Germinal center (tissue), 1 donor: ENCODE data around the gene GBE1.
"Not testable (repeated sequence)": the region's sequence is repeated elsewhere in the genome, so short reads cannot be mapped to it uniquely, and the experiment has no call there.

Source experiments
- DNase-seq: peaks from one replicate; pipeline ENCODE4 v3.0.0; 2012; ENCODE audit warnings: mixed read lengths, low spot score

Gene GBE1

DNA sequence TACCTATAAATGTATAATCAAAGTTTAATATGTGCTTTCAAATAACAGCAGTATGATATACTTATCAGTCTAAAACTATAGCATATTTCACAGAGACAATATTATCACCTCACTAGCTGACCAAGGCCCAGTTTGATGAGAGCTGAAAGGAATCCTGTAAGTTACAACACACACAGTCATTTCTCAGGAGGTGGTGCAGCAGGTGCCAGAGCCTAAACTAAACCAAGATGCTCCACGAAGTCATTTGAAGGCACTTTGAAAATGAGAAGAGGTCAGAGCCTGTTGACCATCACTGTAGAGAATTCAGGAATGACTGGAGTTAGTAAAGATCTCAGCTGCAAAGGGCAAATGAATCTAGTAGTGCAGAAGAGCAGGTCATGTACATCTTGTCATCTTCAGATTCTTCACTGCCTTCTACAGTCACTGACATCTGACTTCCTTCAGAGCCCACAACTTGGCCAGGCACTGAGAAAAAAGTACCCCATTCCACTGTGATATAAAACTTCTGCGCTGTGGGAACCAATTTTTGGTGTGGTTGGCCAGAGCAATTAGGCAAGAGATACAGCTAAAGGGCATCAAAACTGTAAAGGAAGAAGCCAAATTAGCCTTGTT lies 7.9 kb downstream of the GBE1 start:
- no peak for DNase-seq

DNA sequence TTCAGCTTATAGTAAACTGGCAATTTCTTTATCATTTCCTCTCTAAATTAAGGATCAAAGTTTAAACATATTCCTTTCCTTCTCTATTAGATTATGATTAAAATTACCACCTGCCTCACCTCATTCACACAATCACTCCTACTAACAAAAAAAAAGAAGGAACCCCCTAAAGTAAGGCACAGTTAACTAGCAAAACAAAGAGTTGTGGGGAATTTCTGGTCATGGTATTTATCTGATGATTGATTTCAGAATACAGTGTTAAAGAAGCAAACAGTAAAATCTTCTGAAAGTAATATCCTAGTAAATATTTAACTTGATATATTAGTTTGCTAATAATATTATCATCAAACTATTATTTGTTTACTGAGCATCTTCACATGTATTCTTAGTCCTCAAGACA lies 8.8 kb downstream of the GBE1 start:
- no peak for DNase-seq

DNA sequence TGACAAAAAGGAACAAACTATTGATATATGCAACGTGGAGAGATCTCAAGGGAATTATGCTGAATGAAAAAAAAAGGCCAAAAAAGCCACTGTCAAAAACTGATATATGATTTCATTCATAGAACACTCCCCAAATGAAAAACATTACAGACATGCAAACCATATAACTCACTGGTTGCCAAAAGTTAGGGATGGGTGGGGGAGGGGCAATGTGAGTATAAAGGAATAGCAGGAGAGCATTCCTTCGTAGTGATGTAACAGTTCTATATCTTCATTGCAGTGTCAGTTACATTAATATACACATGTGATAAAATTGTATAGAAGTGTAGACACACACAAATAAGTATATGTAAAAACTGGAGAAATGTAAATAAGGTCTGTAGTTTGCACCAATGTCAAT lies 12.2 kb downstream of the GBE1 start:
- DNase-seq, result no peak

DNA sequence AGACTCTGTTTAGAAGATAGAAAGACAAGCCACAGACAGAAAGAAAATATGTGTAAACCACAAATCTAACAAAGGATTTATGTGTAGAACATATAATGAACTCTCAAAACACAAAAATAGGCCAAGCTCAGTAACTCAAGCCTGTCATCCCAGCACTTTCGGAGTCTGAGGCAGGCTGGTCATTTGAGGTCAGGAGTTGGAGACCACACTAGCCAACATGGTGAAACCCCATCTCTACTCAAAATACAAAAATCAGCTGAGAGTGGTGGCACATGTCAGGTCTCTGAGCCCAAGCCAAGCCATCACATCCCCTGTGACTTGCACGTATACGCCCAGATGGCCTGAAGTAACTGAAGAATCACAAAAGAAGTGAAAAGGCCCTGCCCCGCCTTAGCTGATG lies 14.2 kb downstream of the GBE1 start:
- not testable (repeated sequence) for DNase-seq

DNA sequence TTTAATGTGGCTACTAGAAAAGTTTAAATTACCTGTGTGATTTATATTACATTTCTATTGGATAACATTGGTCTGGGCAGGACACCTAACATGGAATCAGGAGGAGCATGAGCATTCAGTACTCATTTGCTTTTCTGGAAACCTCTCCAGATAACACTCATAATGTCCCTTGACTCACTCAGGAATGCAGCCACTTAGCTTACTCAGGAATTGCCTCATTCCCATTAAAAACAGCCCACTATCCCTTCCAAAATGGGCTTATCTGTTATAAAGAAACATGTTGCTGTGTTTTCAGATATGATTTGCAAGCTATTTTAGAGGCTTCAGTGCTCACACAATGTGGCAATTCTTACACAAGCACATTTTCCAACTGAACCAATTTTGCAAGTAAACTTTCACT lies 17.1 kb downstream of the GBE1 start:
- no peak for DNase-seq

DNA sequence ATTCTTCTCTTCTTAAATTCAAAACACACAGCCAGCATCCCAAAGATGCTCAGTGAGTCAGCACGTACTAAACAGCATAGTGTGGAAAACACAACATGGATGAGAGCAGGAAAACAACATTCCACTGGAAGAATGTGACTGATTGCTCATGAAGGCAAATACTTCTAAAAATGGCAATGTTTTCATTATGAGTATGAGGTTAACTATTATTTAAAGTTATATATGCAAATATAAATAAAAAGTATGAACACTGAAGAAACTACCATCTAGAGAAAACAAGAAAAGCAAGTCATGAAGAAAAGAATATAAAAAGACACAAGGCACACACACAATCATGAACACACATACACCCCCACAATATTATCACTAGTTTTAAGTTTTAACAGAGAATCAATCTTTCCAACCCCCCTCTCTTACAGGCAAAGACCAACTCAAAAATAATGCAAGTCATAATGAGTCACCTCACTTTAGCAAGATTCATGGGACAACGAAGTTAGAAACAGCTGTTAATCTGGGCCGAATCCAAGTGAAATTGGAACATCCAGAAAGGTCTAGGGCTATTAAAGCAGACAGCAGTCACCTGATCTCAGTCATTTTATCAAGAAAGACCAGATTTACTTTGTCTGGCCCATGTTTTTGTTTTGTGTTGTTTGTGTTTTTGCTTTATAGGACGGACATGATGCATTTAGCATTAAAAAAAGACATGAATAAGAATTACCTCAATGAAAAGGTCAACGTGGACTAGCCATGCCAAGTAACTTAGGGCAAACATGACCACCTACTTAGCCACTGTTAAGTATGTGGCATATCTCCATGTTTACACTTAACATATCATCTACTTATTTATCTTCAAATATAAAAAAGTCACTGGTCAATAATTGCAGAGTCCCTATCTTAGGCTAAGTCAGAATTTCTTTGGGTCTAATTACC lies 18.1 kb downstream of the GBE1 start:
- no peak for DNase-seq

DNA sequence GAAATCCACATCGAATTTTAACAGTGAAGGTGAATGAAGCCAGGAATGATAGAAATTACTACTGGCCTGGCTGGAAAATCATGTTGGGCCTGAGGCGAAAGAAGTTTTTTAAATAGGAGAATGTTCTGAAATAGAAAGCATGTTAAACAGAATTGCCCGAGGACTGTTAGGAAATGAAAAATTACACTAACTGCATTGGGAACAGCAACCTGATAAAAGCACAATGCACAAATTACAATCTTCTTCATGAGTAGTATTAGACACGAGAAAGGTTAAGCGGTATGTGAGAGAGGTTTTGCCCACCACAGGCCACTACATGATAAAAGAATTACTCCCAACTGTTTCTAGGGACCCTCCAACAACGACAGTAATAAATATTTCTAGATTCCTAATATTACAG lies 18.9 kb downstream of the GBE1 start:
- no peak for DNase-seq

DNA sequence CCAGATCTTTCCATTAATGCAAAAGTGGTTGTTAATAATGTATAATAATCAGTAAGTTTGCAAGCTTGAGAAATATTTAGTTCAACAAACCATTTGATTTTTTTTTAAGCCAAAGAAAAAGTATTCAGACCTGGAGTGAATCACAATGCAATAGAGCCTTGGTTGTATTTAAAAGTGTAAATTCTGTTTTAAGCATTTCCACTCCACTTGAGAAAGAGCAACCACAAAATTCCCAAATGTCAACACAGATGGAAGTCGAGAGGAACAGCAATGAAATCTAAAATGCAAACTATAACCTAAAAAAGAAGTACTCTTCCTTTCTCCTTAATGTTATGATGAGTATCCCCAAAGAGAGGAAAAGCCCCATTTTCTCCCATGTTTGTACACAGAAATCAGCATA lies 20.2 kb downstream of the GBE1 start:
- DNase-seq, result no peak

DNA sequence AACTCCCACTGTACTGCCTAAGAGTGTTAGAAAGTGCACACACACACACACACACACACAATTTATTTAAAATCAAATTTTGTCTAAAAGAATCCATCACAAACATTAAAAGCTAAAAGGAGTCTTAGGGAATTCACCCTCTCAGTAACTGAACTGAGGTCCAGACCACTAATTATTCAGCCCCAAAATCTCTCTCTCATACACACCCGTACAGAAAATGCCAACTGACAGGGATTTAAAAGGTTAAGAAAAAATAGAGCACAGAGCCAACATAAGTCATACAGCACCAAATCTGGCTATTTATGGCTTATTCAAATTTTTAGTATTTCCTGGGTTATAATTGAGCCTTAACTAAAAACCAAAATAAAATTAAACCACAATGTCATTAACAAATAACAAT lies 20.7 kb downstream of the GBE1 start:
- DNase-seq, result no peak

DNA sequence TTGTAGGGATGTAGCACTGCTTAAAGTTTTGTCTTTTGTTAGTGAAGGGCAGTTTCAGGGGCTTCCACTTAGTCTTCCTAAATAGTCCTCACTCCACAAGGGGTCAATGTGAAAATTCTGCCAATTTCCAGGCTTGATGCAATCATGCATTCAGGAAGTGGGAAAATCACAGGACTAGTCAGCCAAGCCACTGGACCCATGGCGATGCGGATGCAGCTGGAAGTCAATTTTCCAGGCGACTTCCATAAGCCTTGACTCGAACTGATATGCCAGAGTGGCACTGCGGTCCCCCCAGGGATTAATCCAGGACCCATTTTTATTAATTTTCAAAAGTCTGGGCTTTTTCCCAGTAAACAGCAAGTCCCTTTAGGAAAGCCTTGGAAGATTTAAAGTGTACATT lies 26.1 kb downstream of the GBE1 start:
- DNase-seq, result no peak

DNA sequence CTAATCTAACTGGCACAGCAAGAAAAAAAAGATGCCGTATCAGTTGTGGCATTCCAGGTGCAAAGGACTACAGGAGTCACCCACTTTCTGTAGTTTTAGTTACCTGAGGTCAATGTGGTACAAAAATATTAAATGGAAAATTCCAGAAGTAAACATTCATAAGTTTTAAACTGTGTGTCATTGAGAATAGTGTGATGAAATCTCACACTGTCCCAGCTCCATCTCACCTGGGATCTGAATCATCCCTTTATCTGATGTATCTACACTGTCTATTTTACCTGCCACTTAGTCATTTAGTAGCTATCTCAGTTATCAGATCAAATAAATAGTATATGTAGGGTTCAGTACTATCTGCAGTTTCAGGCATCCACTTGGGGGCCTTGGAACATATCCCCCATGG lies 26.7 kb downstream of the GBE1 start:
- no peak for DNase-seq

DNA sequence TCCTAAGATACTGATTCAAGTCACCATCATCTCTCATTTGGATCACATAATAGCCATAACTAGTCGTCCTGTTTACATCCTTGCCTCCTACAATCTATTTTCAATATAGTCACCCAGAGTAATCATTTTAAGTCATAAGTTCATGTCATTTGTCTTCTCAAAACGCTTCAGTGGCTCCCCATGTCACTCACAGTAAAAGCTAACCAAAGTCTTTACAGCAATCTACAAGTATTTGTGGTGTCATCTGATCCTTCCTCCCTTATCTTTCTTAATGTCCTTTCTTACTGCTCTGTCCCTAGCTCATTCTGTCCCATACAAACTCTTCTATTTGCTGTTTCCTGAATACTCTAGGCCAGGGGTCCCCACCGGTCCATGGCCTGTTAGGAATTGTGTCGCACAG lies 28.8 kb downstream of the GBE1 start:
- no peak for DNase-seq

DNA sequence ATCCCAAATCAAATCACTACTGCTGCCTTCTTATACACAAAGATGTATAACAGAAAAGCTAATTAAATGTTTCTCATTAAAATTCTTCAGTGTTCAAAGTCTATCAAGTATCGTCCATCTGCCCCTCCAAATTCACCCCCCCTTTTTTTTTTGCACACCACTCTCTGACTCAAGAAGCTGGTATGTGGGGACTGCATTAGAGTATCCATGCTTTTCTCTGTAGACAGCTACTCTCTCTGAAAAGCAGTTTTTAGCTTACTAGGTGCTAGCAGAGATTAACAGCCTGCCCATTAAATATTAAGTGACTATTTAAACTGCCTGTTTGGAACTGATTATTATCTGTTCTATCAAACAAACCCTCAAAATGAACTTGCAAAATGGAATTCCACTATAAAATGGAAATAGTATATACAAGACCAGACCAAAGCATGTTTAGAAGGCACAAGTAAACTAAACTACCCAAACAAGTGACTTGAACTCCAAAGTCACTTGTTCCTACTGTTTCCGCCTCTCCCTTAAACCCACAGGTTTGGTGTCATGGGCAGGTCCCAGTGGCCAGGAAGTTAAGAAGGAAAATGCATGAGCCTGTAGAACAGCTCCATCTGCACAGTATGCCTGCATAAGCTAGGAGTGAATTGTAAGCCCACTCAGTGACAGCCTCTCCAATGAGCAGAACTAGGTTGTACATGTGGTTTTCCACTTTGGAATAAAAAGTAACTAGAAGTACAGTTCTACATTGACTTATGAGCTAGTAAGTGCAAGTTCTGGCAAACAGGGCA lies 32.5 kb downstream of the GBE1 start:
- DNase-seq, result no peak

DNA sequence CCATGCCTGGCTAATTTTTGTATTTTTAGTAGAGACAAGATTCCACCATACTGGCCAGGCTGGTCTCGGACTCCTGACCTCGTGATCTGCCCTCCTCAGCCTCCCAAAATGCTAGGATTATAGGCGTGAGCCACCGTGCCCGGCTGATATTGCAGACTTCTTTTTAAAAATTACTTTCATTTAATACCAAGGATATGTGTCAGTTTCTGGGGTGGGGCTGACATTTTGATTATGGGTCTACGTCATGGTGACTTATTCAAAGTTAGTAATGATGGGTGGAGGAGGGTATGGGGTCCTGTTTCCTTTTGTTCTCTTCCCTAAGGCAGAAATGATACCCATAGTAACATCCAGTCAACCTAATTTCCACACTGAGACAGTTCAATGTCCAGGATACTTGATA lies 34.7 kb downstream of the GBE1 start:
- no peak for DNase-seq

DNA sequence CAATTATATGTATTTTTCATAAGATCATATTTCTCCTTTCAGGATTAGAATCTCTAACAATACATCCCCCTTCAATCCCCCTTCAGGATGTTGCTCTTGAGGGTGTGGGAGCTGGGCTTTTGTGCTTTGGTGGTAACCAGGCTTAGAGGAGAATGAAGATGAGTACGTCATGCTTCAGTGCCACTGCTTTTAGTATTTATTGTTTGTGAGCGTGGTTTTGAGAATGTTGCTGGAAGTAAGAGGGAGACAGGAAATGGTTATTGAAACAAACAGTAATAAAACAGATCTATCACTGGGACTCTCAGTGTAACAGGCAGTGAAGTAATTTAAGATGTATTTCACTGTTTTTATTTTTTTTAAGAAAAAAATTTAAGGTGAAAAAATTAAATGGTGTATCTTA lies 35.3 kb downstream of the GBE1 start:
- no peak for DNase-seq

DNA sequence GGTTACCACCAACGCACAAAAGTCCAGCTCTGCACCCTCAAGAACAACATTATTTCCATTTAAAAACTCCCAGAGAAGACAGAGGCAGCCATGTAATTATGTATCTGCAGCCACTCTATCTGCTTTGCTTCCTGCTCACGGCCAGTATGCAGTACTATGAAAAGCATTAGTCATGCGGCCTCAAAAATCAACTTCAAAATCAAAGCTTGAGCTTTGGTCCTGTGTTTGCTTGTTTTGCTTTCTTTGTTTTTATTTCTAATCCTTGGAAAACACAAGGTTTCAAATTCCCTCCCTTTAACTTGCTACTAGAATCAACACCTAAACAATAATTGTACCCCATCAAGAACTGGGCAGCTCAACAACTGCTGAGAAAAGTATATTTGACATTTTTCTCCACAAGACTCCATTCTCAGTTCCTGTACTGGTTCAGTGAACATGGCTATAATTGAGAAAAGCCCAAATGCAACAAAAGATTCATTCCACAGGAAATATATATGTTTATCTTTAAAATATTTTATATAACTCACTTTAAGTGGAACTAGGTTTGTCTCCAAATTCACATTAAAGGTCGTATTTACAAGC lies 37.6 kb downstream of the GBE1 start:
- DNase-seq, result no peak

DNA sequence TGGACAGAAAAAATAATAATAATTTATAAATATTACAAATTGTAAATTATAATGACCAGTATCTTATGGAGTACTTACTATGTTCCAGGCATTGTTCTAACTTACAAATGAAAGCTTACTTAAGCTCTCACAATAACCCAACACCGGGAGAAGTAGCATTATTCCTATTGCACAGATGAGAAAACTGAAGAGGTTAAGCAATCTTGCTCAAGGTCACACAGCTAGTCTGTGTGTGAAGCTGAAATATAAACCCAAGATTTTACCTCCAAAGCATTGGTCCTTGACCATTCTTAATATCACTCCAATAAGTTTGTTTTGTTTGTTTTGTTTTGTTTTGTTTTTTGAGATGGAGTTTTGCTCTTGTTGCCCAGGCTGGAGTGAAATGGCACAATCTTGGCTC lies 43.1 kb downstream of the GBE1 start:
- DNase-seq, result no peak

DNA sequence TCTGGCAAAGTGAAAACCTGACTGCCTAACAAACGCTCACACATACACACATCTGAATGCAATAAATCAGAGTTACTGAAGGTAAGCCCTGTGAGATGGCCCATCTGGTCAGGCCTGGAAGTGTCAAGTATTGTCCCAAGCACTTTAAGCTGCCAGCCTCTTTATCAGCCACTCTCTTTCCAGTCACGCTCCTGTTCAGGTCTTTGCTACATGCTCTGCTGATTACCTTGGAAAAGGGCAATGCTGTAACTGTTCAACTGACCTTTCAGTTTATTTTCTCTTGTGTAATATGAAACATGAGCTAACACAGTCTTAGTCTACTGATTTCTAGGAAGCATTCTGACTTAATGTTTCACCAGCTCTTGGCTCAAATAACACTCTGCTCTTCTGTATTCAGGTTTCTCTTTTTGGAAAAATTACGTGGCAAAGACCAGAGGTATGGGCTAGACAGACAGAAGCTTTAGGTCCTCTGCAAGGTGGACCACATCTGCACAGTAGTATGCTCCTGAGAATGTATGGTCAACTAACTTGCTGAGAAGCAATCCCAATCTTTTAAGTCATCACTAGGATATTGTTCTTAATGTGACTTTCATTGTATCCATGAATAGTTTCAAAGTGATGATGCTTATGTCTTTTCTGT lies 44.5 kb downstream of the GBE1 start:
- no peak for DNase-seq

DNA sequence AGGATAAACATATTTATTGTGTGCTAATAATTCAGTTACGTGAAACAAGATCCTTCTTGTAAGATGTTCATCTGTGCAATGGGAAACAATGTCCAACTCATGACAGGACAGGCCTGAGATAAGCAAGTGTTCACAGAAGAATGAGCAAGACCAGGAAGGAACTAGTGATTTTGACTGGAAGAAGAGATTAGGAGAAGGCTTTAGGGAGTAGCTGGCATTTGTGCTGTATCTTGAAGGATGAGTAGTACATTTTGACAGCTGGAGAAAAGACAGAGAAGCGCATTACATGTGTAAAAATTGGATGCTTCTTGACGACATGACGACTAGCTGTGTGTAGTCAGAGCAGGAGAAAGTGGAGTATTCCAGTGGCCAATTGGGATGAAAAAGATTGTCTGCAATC lies 48.4 kb downstream of the GBE1 start:
- no peak for DNase-seq

DNA sequence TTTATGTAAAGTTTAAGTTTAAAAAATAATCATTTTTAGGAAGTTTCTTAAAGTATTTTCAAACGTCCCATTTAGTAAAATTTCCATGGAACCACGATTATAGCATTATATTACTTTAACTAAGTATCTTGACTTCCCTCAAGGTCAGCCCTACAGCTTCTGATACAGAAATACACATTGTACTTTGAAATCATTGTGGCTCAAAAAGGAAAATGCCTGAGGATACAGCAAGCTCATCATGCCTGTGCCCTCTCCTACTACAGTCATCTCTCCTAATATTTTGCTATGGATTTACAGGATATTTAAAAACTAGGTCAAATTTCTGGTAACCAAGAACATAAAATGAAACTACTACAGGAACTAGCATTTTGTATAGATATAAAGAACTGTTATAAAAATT lies 51.8 kb downstream of the GBE1 start:
- no peak for DNase-seq

DNA sequence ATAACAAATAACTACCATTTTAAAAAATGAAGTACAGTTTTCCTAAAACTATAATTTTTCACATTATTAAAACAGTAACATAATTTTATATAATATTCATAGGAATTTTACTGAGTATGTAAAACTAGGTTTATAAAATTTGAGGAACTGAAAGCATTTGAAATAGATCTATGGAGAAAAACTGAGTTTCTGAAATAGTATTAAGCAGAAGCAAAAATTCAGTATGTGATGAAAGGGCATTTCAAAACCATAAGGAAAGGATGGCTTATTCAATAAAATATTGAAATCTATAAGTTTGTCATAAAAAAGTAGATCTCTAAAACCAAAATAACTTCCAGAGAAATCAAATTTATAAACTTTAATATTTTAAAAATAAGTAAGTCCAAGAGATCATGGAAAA lies 53.4 kb downstream of the GBE1 start:
- DNase-seq, result no peak

DNA sequence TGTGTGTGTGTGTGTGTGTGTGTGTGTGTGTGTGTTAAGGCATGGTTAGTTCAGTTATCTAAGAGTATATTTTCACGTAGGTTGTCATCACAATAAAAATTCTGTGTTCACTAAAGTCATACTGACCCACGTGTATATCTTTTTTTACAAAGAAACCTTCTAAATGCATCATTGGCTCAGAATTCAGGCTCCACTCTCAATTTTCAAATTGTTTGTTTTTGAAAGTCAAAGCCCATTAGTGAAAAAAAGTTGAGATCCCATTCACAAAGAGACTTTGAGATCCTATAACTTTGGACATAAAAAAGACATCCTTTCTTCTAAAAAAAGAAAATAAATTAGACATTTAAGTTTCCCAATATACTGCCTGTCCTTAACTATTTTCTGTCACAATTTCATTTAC lies 59.3 kb downstream of the GBE1 start:
- no peak for DNase-seq
